NCI-H460 (cell line): ENCODE data around the gene FOXJ1. TPM values are rescaled to one million over a fixed set of nuclear protein-coding genes. Genes with fewer than 3 reads are reported as not detected.
"Not testable (repeated sequence)": the region's sequence is repeated elsewhere in the genome, so short reads cannot be mapped to it uniquely, and the experiment has no call there.

ENCODE experiments used
- DNase-seq: peaks from one replicate; pipeline ENCODE4 v3.0.0-alpha.2; 2016; ENCODE audit warnings: low read depth; ENCODE audit errors: extremely low read depth
- polyA plus RNA-seq: library from polyadenylated mRNA; depleted of rRNA; stranded (reverse); fragments of >200 nt; gene quantifications from 2 replicates; pipeline ENCODE4 v1.2.3, GENCODE V29; 2014; cell fraction: nucleus; rRNA removed
- total RNA-seq: library from RNA; depleted of rRNA; stranded (reverse); fragments of >200 nt; shearing (Covaris generic); gene quantifications from 2 replicates; pipeline ENCODE4 v1.2.3, GENCODE V29; 2014; rRNA removed

Gene FOXJ1, protein sequence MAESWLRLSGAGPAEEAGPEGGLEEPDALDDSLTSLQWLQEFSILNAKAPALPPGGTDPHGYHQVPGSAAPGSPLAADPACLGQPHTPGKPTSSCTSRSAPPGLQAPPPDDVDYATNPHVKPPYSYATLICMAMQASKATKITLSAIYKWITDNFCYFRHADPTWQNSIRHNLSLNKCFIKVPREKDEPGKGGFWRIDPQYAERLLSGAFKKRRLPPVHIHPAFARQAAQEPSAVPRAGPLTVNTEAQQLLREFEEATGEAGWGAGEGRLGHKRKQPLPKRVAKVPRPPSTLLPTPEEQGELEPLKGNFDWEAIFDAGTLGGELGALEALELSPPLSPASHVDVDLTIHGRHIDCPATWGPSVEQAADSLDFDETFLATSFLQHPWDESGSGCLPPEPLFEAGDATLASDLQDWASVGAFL
- total RNA-seq, result not detected in 2 replicates
- not detected in 2 replicates for polyA plus RNA-seq

DNA sequence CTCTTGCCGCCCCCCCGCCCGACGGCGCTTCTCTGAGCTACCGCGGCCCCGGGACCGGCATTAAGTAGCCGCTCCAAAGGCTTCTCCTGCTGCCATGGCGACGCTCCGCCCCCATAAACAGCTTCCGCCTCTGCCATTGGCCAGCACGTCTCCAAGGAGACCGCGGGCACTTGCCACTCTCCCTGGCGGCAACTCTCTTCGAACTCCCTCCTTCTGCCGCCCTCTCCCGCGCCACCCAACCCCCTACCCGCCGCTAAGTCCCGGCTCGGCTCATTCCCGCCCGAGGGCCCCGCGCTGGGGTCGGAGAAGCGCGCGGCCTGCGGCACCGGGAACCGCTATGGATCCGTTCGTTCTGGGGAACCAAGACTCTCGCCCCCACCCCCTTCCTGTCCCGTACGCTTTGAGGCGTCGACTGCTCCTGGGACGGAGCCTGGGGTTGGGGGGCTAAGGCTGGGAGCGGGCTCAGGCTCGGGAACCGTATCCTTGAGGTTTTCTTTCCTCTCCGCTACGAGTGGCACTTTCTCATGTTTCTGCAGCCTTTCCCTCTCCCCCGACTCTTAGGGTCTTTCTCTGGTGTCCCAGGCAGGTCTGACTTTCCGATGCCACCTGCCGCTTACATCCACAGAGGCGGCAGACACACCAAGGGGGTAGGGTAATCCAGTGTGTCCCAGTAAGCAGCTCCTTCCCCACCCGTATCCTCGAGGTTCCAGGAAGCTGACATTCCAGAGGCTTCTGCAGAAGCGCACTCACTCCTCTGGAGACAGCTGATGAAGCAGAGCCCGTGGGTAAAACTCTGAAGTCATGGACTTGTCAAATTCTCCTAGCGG is at the start of gene FOXJ1:
FOXJ1 (minus strand) TSS at position 34 of the 827 bp plus-strand sequence. CDS start 850 bp downstream, outside the sequence.
- peak; percentile 88 for DNase-seq

DNA sequence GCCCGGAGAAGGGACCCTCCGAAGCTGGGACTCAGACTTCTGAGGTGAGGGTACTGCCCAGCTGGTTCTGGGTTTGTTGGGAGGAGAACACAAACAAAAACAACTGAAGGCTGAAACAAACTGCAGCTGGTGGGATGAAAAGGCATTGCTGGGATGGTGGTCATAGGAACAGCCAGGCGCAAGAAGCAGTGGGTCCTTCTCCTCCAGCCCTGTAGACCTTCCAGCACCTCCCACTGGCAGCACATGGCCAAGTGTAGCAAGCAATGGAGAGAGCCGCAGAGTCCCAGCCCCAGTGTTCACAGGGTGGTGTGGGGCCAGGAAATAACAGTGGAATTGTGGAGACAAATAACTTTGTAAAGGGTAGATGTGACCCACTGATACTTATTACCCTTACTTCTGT is 48.7 kb upstream of the FOXJ1 start:
- DNase-seq, result no peak

GRCh38 chr17:76189247-76189646 is 48.2 kb upstream of the FOXJ1 start:
- DNase-seq, result no peak

GRCh38 chr17:76188213-76189016 is 47.4 kb upstream of the FOXJ1 start:
- DNase-seq, result no peak

DNA sequence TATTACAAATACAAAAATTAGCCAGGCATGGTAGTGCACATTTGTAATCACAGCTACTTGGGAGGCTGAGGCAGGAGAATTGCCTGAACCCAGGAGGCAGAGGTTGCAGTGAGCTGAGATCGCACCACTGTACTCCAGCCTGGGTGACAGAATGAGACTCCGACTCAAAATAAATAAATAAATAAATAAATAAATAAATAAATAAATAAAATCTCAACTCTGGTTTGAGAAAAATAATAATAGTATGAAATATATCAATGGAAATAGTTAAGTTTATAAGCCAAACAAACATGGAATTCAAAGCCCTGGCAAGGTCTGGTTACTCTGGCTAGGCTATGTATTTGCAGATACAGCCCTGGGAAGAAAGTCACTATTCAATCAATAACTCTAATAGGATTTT is 45.7 kb upstream of the FOXJ1 start:
- DNase-seq, result not testable (repeated sequence)

- no peak for DNase-seq
These were observed 43.2 kb upstream of the FOXJ1 start for GRCh38 chr17:76184290-76184689.

DNA sequence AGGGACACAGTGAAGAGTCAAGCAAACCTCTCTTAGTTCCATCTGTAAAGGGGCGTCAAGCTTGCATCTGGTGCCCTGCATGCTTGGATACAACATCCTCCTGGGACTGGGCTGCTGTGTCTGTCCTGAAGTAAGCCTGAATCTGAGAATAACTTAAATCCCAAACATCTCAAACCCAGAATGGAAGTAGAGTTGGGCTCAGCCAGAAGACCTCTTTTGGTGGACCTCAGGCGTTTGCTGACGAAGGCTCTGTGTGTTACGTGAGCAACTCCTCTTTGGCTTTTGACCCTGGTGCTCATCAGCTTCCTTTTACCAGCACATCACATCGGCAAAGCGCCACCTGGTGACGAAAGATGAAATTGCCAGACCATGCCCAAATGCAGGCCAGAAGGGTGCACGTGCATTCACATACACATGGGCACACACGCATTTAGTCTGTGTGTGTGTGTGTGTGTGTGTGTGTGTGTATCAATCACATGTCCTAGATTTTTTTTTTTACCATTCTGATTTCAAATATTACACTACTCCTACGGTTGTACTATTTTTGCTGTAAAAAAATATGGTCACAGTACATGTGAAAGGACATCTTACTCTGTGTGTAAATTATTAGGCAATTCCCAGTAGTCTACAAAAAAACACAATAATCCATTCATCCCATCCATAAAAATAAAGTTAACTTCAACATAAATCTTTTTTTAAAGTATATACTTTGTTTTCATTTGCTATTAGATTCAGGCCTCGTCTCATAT is 41.1 kb upstream of the FOXJ1 start:
- DNase-seq, result peak; percentile 91

GRCh38 chr17:76179496-76180467 is 38.7 kb upstream of the FOXJ1 start:
- DNase-seq, result peak; percentile 37

GRCh38 chr17:76178124-76178523 is 37.1 kb upstream of the FOXJ1 start:
- DNase-seq, result no peak

DNA sequence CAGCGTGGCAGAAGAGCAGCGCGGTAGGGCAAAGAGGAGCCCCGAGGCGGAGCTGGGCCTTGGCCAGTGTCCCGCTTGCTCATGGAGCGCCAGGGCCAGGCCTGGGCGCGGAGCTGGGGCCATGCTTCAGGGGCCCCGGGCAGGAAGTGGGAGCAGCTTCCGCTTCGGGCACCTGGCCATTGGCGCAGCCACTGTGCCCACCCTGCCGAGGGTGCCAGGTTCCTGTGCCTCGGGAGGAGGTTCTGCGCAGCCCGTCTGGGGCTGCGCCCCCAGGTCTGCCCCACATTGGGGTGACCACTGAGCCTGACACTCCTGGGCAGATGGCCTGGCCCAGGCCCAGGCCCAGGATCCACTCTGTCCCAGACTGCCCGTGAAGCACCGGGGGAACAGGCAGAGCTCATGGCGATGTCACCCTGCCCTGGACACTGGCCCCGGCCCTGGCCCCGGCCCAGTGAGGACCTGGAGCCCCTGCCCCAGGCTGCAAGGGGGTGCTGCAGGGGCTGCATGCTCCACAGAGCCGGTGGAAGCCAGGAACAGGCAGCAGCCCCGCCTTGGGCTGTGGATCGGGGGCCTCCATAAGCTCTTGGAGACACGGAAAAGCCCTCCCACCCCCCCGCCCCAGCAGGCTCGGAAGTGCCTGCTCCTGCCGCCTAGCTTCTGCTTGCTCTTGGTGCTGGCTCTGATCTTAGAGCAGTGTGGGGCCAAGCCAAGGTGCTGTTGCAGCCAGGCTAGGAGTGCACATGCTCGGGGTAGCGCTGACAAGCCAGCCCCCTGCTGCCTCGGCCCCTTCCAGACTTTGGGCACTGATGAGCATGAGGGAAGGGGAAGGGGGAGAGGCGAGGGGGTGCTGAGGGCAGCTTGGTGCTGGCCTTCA is 35.9 kb upstream of the FOXJ1 start:
- DNase-seq, result no peak

DNA sequence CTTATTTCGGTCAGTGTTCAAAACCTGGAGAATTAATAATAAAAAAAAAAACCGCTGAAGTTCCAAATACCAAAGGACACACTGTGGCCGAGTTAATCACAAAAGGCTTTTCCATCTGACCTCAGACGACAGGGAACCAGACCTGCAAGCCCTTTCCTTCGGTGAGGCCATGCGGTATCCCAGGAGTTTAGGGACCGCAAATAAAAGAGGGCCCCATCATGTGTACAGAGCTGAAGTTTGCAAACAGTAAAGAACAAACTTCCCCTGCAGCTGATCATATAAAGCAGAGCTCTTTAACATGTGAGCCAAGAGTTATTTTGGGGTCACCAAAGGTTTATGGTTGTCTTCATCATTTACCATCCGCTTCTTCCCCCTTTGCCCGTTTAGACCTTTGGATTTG is 33.0 kb upstream of the FOXJ1 start:
- no peak for DNase-seq

DNA sequence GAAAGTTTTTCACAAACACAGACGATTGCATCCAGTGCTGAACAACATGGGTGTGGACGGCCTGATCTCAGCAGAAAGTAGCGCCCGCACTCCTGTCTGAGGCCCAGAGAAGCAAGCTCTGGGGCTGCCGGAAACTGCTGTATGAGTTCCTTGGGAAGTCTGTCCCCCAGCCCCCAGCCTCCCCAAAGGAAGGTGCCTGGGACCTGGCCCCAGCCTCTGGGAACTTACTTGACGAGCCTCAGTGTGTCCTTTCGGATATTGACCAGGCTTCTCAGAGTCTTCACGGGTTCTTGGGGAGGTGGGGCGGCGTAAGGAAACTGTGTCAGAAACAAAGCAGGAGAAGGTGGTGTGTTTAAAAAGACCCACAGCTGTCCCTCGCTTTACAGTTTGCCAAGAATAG is 32.4 kb upstream of the FOXJ1 start:
- no peak for DNase-seq

- DNase-seq, result no peak
These were observed 30.7 kb upstream of the FOXJ1 start for GRCh38 chr17:76171706-76172105.

DNA sequence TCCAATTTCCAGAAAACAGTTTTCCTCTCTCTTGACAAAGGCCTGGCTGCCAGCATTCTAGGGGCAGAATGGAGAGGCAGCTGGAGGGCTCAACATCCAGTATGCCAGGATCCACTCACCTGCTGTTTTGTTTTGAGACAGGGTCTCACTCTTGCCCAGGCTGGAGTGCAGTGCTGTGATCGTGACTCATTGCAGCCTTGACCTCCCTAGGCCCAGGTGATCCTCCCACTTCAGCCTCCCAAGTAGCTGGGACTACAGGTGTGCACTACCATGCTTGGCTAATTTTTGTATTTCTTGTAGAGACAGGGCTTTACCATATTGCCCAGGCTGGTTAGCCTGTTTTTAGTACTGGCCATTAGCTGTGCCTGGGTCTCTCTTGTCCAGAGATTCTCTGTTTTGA is 29.1 kb upstream of the FOXJ1 start:
- no peak for DNase-seq

DNA sequence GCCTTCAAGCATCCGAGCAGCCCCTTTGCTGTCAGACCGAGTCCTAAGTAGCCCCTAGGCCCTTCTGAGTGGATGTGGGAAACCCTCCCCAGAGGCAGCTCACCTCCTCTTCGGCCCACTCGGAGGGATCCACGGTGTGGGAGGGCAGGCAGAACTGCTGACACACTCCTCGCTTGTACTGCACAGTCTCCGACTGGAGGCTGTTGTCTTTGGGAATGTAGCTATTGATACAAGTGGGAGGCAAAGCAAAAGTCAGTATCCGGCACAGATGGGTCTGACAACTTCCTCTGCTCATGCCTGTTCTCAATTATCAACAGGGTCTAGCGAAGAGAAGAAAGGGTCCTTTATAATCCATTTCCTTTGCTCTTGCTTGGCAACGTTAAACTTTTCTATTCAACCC is 25.9 kb upstream of the FOXJ1 start:
- no peak for DNase-seq

- DNase-seq, result no peak
These were observed 25.1 kb upstream of the FOXJ1 start for GRCh38 chr17:76166168-76166567.

- DNase-seq, result no peak
These were observed 23.3 kb upstream of the FOXJ1 start for GRCh38 chr17:76164331-76164730.

GRCh38 chr17:76163919-76164318 is 22.9 kb upstream of the FOXJ1 start:
- no peak for DNase-seq
